ENCODE results near the gene IFT43. TPM values are rescaled to one million over a fixed set of nuclear protein-coding genes. Genes with fewer than 3 reads are reported as not detected.

IFT43 gene
- total and polyA plus RNA-seq, 9 of the 15 experiments (the other 6 are each of a cell fraction or from before 2014, with no cell fraction given), result 4.9 to 12.8 (median 8.0) TPM

DNA sequence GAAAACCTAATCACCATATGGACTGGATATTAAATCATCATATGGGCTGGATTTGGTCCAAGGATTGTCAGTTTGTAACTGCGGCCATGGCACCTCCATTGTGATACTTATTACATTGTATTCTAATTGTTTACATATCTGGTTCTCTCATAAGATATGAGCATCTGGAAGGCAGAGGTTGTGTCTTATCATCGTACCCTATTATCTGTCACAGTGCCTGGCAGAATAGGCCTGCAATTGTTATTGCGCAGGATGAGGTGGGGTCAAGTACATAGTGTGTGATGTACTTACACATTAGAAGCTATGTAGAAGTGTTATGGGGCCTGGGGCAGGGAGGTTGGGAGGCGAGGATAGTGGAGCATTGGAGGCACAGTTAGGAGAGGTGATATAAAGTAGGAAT, 4.7 kb downstream of the IFT43 start (continued):
- TF ChIP-seq ZNF407 (IDR thresholded peaks at IDR 0.05; ENCODE audit: low read depth) (no peak), CBFA2T3 (IDR thresholded peaks at IDR 0.05) (no peak), ZNF766 (CRISPR knock-in tag; conservative IDR thresholded peaks at IDR 0.05) (no peak), NONO (IDR thresholded peaks at IDR 0.05; ENCODE audit: low read depth in 2 of 2, low read length in 1 of 2) (no peak), ZNF584 (CRISPR knock-in tag; IDR thresholded peaks at IDR 0.05; ENCODE audit: low read depth) (no peak), PRMT5 (CRISPR knock-in tag; IDR thresholded peaks at IDR 0.05) (no peak), ZSCAN29 (IDR thresholded peaks at IDR 0.05) (no peak), ZFPM2 (CRISPR knock-in tag; IDR thresholded peaks at IDR 0.05) (no peak), HIVEP1 (CRISPR knock-in tag; IDR thresholded peaks at IDR 0.05) (no peak)
- TF ChIP-seq, protein P1, sequence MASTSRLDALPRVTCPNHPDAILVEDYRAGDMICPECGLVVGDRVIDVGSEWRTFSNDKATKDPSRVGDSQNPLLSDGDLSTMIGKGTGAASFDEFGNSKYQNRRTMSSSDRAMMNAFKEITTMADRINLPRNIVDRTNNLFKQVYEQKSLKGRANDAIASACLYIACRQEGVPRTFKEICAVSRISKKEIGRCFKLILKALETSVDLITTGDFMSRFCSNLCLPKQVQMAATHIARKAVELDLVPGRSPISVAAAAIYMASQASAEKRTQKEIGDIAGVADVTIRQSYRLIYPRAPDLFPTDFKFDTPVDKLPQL (IDR thresholded peaks at IDR 0.05; ENCODE audit: extremely low read depth, insufficient read length), result no peak

Measured in K562 (cell line).